PC-9 (cell line): ENCODE measurements around the gene GNA15. TPM values are rescaled to one million over a fixed set of nuclear protein-coding genes. Genes with fewer than 3 reads are reported as not detected.

ENCODE experiments used
- BruUV-seq: library from RNA; stranded (reverse); fragments of 400-500 nt; replicated peaks from 2 replicates; lab custom pipeline; 2021; lab: Mats Ljungman, UMichigan
- CTCF ChIA-PET: fragments of 300-600 bp; sonication (Branson Sonifier 250); formaldehyde crosslinking; loops from one replicate; lab custom pipeline; 2022; ENCODE audit warnings: antibody characterized with exemption; lab: Charles Lee
- POLR2A ChIA-PET: fragments of 300-600 bp; sonication (Branson Sonifier 250); formaldehyde crosslinking; loops from one replicate; lab custom pipeline; 2022; ENCODE audit warnings: antibody characterized with exemption; ENCODE audit not compliant: unreplicated experiment; lab: Charles Lee
- DNase-seq, 2 experiments: peaks; one replicate each; pipeline versions ENCODE4 v3.0.0 to v3.0.0-alpha.2; 2015 to 2022; ENCODE audit warnings: mixed read lengths in 1 of 2
- H2AFZ ChIP-seq: fragments of 200-600 bp; sonication (generic); 2 replicates; pipeline ENCODE4 v1.8.1; 2017; ENCODE audit warnings: antibody characterized with exemption
- H3F3A ChIP-seq: fragments of 200-600 bp; sonication (generic); 2 replicates; pipeline ENCODE4 v1.8.1; 2017; ENCODE audit warnings: antibody characterized with exemption, mild to moderate bottlenecking, low read depth; ENCODE audit not compliant: insufficient read depth
- H3K27ac ChIP-seq: fragments of 200-600 bp; sonication (generic); 2 replicates; pipeline ENCODE4 v1.6.1; 2016; ENCODE audit warnings: mixed run types
- H3K27me3 ChIP-seq: fragments of 200-600 bp; sonication (generic); 2 replicates; pipeline ENCODE4 v1.6.1; 2016; ENCODE audit warnings: low read depth, mixed run types; ENCODE audit not compliant: insufficient read depth
- H3K36me3 ChIP-seq: fragments of 200-600 bp; sonication (generic); 2 replicates; pipeline ENCODE4 v1.6.1; 2016; ENCODE audit warnings: low read depth, mixed run types
- H3K4me1 ChIP-seq: fragments of 200-600 bp; sonication (generic); replicated peaks from 2 replicates; pipeline ENCODE4 v1.6.1; 2016; ENCODE audit warnings: mixed run types; ENCODE audit not compliant: insufficient read depth
- H3K4me2 ChIP-seq: fragments of 200-600 bp; sonication (generic); 2 replicates; pipeline ENCODE4 v1.6.1; 2017; ENCODE audit warnings: mixed run types
- H3K4me3 ChIP-seq: fragments of 200-600 bp; sonication (generic); 2 replicates; pipeline ENCODE4 v1.6.1; 2016; ENCODE audit warnings: mixed run types
- H3K79me2 ChIP-seq: fragments of 200-600 bp; sonication (generic); 2 replicates; pipeline ENCODE4 v1.6.1; 2017; ENCODE audit warnings: low read depth, mixed run types
- H3K9me2 ChIP-seq: fragments of 200-600 bp; sonication (generic); 2 replicates; pipeline ENCODE4 v1.8.1; 2017; ENCODE audit warnings: mild to moderate bottlenecking; ENCODE audit not compliant: insufficient read depth
- H3K9me3 ChIP-seq: fragments of 200-600 bp; sonication (generic); 2 replicates; pipeline ENCODE4 v1.8.1; 2016; ENCODE audit warnings: low read depth; ENCODE audit not compliant: insufficient read depth
- H4K20me1 ChIP-seq: fragments of 200-600 bp; sonication (generic); 2 replicates; pipeline ENCODE4 v1.8.1; 2017; ENCODE audit not compliant: insufficient read depth
- EZH2 ChIP-seq: fragments of 200-600 bp; sonication (generic); IDR thresholded peaks from 2 replicates; pipeline ENCODE4 v1.8.0; 2017; ENCODE audit warnings: antibody characterized with exemption, low read depth
- intact Hi-C: fragments of 100-400 bp; cut with micrococcal nuclease; formaldehyde crosslinking; loops from one replicate; pipeline ENCODE4 v1.10.0; 2022; ENCODE audit not compliant: unreplicated experiment
- total RNA-seq: library from RNA; stranded (reverse); gene quantifications from 2 replicates; pipeline ENCODE4 v1.2.3, GENCODE V29; 2021
- TF ChIP-seq, protein P1 (sequence below): fragments of 200-600 bp; sonication (generic); conservative IDR thresholded peaks from 2 replicates; pipeline ENCODE4 v1.6.1; 2017; ENCODE audit warnings: mixed run types, antibody characterized with exemption, mild to moderate bottlenecking, moderate library complexity

GNA15 gene
- total RNA-seq, 1 experiment from 2014 or later, result 14.2 TPM

DNA sequence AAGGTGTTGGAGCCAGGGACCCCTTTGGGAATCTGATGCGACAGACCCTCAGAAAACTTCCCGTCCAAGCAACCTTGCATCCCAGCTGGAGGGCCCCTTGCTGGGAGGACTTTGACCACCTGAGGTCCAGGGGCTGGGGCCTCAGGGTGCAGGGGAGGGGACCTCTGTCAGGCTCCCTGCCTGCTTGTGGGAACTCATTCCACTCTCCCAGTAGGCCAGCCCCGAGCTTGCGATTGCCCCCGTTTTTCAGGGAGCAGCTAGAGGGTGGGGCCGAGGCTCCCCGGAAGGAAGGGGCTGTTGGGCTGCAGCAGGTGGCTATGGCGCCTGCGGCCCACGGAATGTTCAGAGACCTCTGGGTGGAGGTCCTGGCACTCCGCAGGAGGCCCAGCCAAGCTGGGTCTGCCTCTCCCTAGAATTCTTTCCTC lies 38.9 kb upstream of the GNA15 start:
- Histone ChIP-seq H3F3A (no peaks in the 10 kb centered on the region), H3K4me1 (no peaks in the 10 kb centered on the region), H3K27ac (no peak overlapping the region), H3K27me3 (no peaks in the 10 kb centered on the region), H3K36me3 (no peaks in the 10 kb centered on the region), H2AFZ (no peak overlapping the region), H3K4me3 (no peak overlapping the region), H3K9me2 (no peaks in the 10 kb centered on the region), H3K4me2 (no peak overlapping the region), H3K79me2 (peaks cover 60% of the 10 kb centered on the region), H3K9me3 (no peaks in the 10 kb centered on the region), H4K20me1 (peaks cover 17% of the 10 kb centered on the region)
- no peak for DNase-seq
- BruUV-seq, result no TSS peak
- TF ChIP-seq, protein P1, sequence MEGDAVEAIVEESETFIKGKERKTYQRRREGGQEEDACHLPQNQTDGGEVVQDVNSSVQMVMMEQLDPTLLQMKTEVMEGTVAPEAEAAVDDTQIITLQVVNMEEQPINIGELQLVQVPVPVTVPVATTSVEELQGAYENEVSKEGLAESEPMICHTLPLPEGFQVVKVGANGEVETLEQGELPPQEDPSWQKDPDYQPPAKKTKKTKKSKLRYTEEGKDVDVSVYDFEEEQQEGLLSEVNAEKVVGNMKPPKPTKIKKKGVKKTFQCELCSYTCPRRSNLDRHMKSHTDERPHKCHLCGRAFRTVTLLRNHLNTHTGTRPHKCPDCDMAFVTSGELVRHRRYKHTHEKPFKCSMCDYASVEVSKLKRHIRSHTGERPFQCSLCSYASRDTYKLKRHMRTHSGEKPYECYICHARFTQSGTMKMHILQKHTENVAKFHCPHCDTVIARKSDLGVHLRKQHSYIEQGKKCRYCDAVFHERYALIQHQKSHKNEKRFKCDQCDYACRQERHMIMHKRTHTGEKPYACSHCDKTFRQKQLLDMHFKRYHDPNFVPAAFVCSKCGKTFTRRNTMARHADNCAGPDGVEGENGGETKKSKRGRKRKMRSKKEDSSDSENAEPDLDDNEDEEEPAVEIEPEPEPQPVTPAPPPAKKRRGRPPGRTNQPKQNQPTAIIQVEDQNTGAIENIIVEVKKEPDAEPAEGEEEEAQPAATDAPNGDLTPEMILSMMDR, result no peak
- TF ChIP-seq EZH2, result no peak
- intact Hi-C loops, result no loop called here
- ChIA-PET CTCF (no interaction called here), POLR2A (no interaction called here)

- TF ChIP-seq EZH2, result no peak
- TF ChIP-seq, protein P1, result no peak
- no peaks in the 10 kb centered on the region for H3K9me2 ChIP-seq
- no peaks in the 10 kb centered on the region for H3K9me3 ChIP-seq
- no peak overlapping the region for H3K4me2 ChIP-seq
- H3K79me2 ChIP-seq, result peaks cover 61% of the 10 kb centered on the region
- no peak overlapping the region for H2AFZ ChIP-seq
- H4K20me1 ChIP-seq, result peaks cover 17% of the 10 kb centered on the region
- CTCF ChIA-PET, result interaction anchor here (0.7 kb wide), 1 partner anchor 45 kb away, joined by 6 read pairs; no protein-coding TSS in a partner anchor
- no peaks in the 10 kb centered on the region for H3K36me3 ChIP-seq
- H3K27me3 ChIP-seq, result no peaks in the 10 kb centered on the region
- no TSS peak for BruUV-seq
- H3K4me1 ChIP-seq, result no peaks in the 10 kb centered on the region
- H3K4me3 ChIP-seq, result no peak overlapping the region
- intact Hi-C loops, result no loop called here
- no peaks in the 10 kb centered on the region for H3F3A ChIP-seq
- DNase-seq, result no peak
- no peak overlapping the region for H3K27ac ChIP-seq
- POLR2A ChIA-PET, result no interaction called here
These were observed 38.4 kb upstream of the GNA15 start for GRCh38 chr19:3097442-3097871.

- H3K4me3 ChIP-seq, result no peak overlapping the region
- peaks cover 17% of the 10 kb centered on the region for H4K20me1 ChIP-seq
- TF ChIP-seq, protein P1, result no peak
- no peak for TF ChIP-seq EZH2
- H3K4me2 ChIP-seq, result no peak overlapping the region
- no peak overlapping the region for H2AFZ ChIP-seq
- H3K36me3 ChIP-seq, result no peaks in the 10 kb centered on the region
- intact Hi-C loops, result no loop called here
- no peak for DNase-seq
- H3K9me3 ChIP-seq, result no peaks in the 10 kb centered on the region
- no peaks in the 10 kb centered on the region for H3K27me3 ChIP-seq
- BruUV-seq, result no TSS peak
- ChIA-PET POLR2A (no interaction called here), CTCF (interaction anchor here (0.7 kb wide), 1 partner anchor 44 kb away, joined by 6 read pairs; no protein-coding TSS in a partner anchor)
- H3K9me2 ChIP-seq, result no peaks in the 10 kb centered on the region
- no peak overlapping the region for H3K27ac ChIP-seq
- H3K4me1 ChIP-seq, result no peaks in the 10 kb centered on the region
- no peaks in the 10 kb centered on the region for H3F3A ChIP-seq
- H3K79me2 ChIP-seq, result peaks cover 65% of the 10 kb centered on the region
These were observed 37.7 kb upstream of the GNA15 start for GRCh38 chr19:3098141-3098514.
